Heart left ventricle (tissue), 16 donors: Measurements from ENCODE around the gene HMX1. TPM values are rescaled to one million over a fixed set of nuclear protein-coding genes. Genes with fewer than 3 reads are reported as not detected.

Experiments used
- ATAC-seq, 4 donors: fragments of 200-7000 bp; cut with Tn5 transposase; one replicate each; pipeline ENCODE4 v1.9.1; 2020 to 2022; ENCODE audit warnings: moderate library complexity in 4 of 4, mild to moderate bottlenecking in 3 of 4, moderate number of reproducible peaks in 1 of 4
- DNase-seq, 5 donors: peaks; one replicate each; pipeline ENCODE4 v3.0.0-alpha.2; 2020
- H3K27ac ChIP-seq, 12 donors: fragments of 200-600 bp; sonication (generic) in 4 of 12; one replicate each; pipeline versions ENCODE4 v1.5.0 to v1.8.0; 2016 to 2022; ENCODE audit warnings: mild to moderate bottlenecking in 2 of 12
- H3K27me3 ChIP-seq, 9 donors: fragments of 200-600 bp; sonication (generic) in 2 of 9; one replicate each; pipeline versions ENCODE4 v1.5.1 to v1.8.0; 2016 to 2022; ENCODE audit warnings: mild to moderate bottlenecking in 3 of 9
- H3K36me3 ChIP-seq, 9 donors: fragments of 200-600 bp; sonication (generic) in 2 of 9; one replicate each; pipeline versions ENCODE4 v1.5.0 to v1.8.0; 2018 to 2022; ENCODE audit warnings: mild to moderate bottlenecking in 2 of 9
- H3K4me1 ChIP-seq, 12 donors: fragments of 200-600 bp; sonication (generic) in 4 of 12; one replicate each; pipeline versions ENCODE4 v1.5.0 to v1.8.0; 2016 to 2022; ENCODE audit warnings: mild to moderate bottlenecking in 3 of 12
- H3K4me3 ChIP-seq, 12 donors: fragments of 200-600 bp; sonication (generic) in 4 of 12; one replicate each; pipeline versions ENCODE4 v1.5.0 to v1.8.0; 2017 to 2022; ENCODE audit warnings: mild to moderate bottlenecking in 9 of 12, moderate library complexity in 4 of 12
- H3K9me3 ChIP-seq, 12 donors: fragments of 200-600 bp; sonication (generic) in 4 of 12; one replicate each; pipeline versions ENCODE4 v1.5.0 to v1.8.0; 2016 to 2022; ENCODE audit warnings: mild to moderate bottlenecking in 1 of 12
- CTCF ChIP-seq, 12 donors: fragments of 200-600 bp; sonication (generic) in 4 of 12; IDR thresholded peaks; one replicate each; pipeline versions ENCODE4 v1.5.0 to v1.8.0; 2018 to 2022; ENCODE audit warnings: antibody characterized with exemption in 12 of 12, mild to moderate bottlenecking in 5 of 12
- POLR2A ChIP-seq, 2 donors: fragments of 450-650 bp; IDR thresholded peaks; one replicate each; pipeline ENCODE4 v1.6.1; 2017; ENCODE audit warnings: antibody characterized with exemption in 2 of 2, mild to moderate bottlenecking in 2 of 2, moderate library complexity in 2 of 2
- whole genome bisulfite sequencing, 4 donors: extraction: QIAGEN DNeasy Blood & Tissue Kit in 2 of 4; methylation state at CpG; one replicate each; pipeline versions ENCODE4 v1.1.5 to v1.1.7; 2013 to 2018; 5-methylcytosine and 5-hydroxymethylcytosine counted together
- intact Hi-C, 10 donors: fragments of 100-400 bp; cut with DNase I; formaldehyde crosslinking; loops; one replicate each; pipeline versions ENCODE4 v1.11.1 to v1.14.2; 2022
- polyA plus RNA-seq, 2 donors: library from polyadenylated mRNA; stranded (reverse); fragments of 200-250 nt; gene quantifications; one replicate each; pipeline ENCODE4 v1.2.3, GENCODE V29; 2013
- total RNA-seq, 9 donors: library from RNA; depleted of rRNA in 2 of 9; stranded (reverse); fragments of >200 nt in 2 of 9; fragmentation: NEBNext Ultra II Directional in 3 of 9; extraction: Animal tissue kit (Norgen Biotek cat#: 25700) in 3 of 9; gene quantifications; one replicate each; pipeline versions ENCODE4 v1.1.0 to v1.2.4, GENCODE V29; 2016 to 2023
- donor health status: ischemic (EF 13 %, LVEDD 7.1; RV severe dilation, severe dysfunction).
- donor health status: healthy with polysubstance abuse.
- donor health status: DM: no; HTN: yes; CAD: no.
- donor health status: DM: no; HTN: no; CAD: no.
- donor health status: ischemic (EF 25% LVEDD 6.9; RV normal size, moderate dysfunction).
- donor health status: ischemic (EF 25% LVEDD 5.7; RV mildly dilated, moderate dysfunction).
- donor health status: healthy.
- donor health status: DM: yes; HTN: yes; CAD: no.
- donor health status: ischemic (EF 35%, LVEDD 5.7; RV mildly dilated, moderate dysfunction).
- donor health status: nonischemic (EF 11% LVEDD 7.7; RV severe dilation, severe dysfunction).
- donor health status: DM: yes; HTN: yes; CAD: no.
- donor health status: PGD.
- donor health status: ischemic (EF 29% LVEDD 5.4; RV normal size, mild dysfunction).
- donor health status: nonischemic (EF 23%, LVEDD 6.1; RV moderate dilation, normal function).

The HMX1 gene
- total and polyA plus RNA-seq, 11 donors: 0.25 TPM; not detected in 10

DNA sequence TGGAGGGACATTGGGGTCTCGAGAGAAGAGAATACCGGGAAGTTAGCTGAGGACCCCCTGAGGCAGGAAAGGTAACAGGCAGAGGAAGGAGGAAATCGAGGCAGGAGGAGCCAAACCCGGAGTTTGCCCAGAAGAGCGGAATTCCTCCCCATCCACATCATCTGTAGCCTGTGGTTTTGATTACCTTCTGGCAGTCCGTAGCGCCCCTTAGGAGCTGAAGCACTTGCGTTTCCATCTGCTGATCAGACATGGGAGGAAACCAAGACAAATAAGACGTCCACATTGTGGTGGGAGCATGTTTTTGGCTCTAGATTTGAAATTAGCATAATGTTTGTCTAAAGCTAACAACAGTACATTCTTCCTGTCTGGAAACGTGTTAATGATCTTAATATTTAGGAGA is 26.8 kb upstream of the HMX1 start:
- Histone ChIP-seq H3K27ac (no peak overlapping the region), H3K4me1 (peaks cover 0 to 12% (median 0%) of the 10 kb centered on the region in 12 donors), H3K9me3 (peaks cover 0 to 38% (median 19%) of the 10 kb centered on the region in 12 donors), H3K36me3 (no peaks in the 10 kb centered on the region), H3K27me3 (peaks cover 24 to 71% (median 36%) of the 10 kb centered on the region in 9 donors), H3K4me3 (no peak overlapping the region)
- no peak for DNase-seq
- 44 to 57% (median 52%) methylated on average over 10 of the region's 10 CpGs for WGBS, 4 donors
- TF ChIP-seq POLR2A (IDR thresholded peaks at IDR 0.05): no peak
- TF ChIP-seq CTCF (IDR thresholded peaks at IDR 0.05): no peak
- intact Hi-C loops: no loop called here
- no peak for ATAC-seq

GRCh38 chr4:8897251-8898167 is 25.9 kb upstream of the HMX1 start:
- H3K9me3 ChIP-seq: peaks cover 0 to 29% (median 19%) of the 10 kb centered on the region in 12 donors
- ATAC-seq: no peak
- H3K36me3 ChIP-seq: no peaks in the 10 kb centered on the region
- TF ChIP-seq CTCF (IDR thresholded peaks at IDR 0.05): no peak
- TF ChIP-seq POLR2A (IDR thresholded peaks at IDR 0.05): no peak
- H3K4me1 ChIP-seq: peaks cover 0 to 21% (median 0%) of the 10 kb centered on the region in 12 donors
- intact Hi-C loops: no loop called here
- H3K4me3 ChIP-seq: no peak overlapping the region
- H3K27ac ChIP-seq: no peak overlapping the region
- H3K27me3 ChIP-seq: peaks cover 33 to 80% (median 45%) of the 10 kb centered on the region in 9 donors
- DNase-seq: no peak
- 33 to 47% (median 40%) methylated on average over 15 of the region's 15 CpGs for WGBS, 4 donors

GRCh38 chr4:8896506-8896905 is 24.9 kb upstream of the HMX1 start:
- TF ChIP-seq POLR2A (IDR thresholded peaks at IDR 0.05) (no peak), CTCF (IDR thresholded peaks at IDR 0.05) (no peak)
- Histone ChIP-seq H3K9me3 (peaks cover 0 to 19% (median 11%) of the 10 kb centered on the region in 12 donors), H3K4me3 (no peak overlapping the region), H3K36me3 (no peaks in the 10 kb centered on the region), H3K27ac (no peak overlapping the region), H3K27me3 (peaks cover 39 to 90% (median 53%) of the 10 kb centered on the region in 9 donors), H3K4me1 (peaks cover 0 to 30% (median 0%) of the 10 kb centered on the region in 12 donors)
- ATAC-seq (no peak), DNase-seq (no peak)
- intact Hi-C loops: no loop called here
- 42 to 53% (median 48%) methylated on average over 5 of the region's 5 CpGs for WGBS, 4 donors

GRCh38 chr4:8896071-8896470 is 24.4 kb upstream of the HMX1 start:
- WGBS, 4 donors: 63 to 90% (median 80%) methylated on average over 3 to 10 of the region's 10 CpGs
- no peak for TF ChIP-seq CTCF (IDR thresholded peaks at IDR 0.05)
- no peak for TF ChIP-seq POLR2A (IDR thresholded peaks at IDR 0.05)
- Histone ChIP-seq H3K36me3 (no peaks in the 10 kb centered on the region), H3K27me3 (peaks cover 43 to 95% (median 57%) of the 10 kb centered on the region in 9 donors), H3K9me3 (peaks cover 0 to 15% (median 6%) of the 10 kb centered on the region in 12 donors), H3K4me1 (peaks cover 0 to 30% (median 0%) of the 10 kb centered on the region in 12 donors), H3K27ac (no peak overlapping the region), H3K4me3 (no peak overlapping the region)
- DNase-seq (no peak), ATAC-seq (no peak)
- intact Hi-C loops: no loop called here
